NCI-H1930 (cell line): Measurements from ENCODE around the gene KCNH3.

Experiments used
- DNase-seq, 2 experiments: peaks; one replicate each; lab custom pipeline; 2025; lab: John Stamatoyannopoulos, UW

Gene KCNH3

DNA sequence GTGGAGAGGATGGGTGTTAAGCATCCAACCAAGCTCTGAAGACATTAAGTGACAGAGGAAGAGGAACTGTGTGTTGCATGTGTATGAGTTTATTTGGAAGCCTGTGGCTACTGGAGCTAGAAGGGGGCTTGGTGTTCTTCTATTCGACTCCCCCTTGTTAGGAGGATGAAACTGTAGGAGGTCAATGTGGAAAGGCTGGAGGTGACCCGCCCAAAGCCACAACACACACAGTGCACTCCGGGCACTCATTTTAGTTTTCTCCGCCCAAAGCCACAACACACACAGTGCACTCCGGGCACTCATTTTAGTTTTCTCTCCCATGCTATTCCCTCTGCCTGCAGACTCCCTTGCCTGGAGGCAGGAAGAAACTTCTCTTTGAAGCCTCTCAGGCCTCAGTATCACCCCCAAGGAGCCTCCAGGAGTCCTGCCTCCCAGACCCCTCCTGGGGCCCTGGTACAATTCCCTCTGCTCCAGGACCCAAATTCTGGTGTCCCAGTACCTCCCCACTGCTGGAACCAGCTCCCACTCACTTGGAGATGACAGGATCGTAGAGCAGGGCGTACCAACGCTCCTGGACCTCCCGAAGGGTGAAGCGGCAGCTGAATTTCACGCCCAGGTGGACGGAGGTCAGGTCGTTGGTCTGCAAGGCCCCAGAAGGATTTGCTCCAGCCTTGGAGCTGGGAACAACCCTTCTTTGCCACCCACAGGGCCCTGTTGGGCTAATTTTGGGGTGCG is 25.3 kb downstream of the KCNH3 start:
- DNase-seq, result no peak

DNA sequence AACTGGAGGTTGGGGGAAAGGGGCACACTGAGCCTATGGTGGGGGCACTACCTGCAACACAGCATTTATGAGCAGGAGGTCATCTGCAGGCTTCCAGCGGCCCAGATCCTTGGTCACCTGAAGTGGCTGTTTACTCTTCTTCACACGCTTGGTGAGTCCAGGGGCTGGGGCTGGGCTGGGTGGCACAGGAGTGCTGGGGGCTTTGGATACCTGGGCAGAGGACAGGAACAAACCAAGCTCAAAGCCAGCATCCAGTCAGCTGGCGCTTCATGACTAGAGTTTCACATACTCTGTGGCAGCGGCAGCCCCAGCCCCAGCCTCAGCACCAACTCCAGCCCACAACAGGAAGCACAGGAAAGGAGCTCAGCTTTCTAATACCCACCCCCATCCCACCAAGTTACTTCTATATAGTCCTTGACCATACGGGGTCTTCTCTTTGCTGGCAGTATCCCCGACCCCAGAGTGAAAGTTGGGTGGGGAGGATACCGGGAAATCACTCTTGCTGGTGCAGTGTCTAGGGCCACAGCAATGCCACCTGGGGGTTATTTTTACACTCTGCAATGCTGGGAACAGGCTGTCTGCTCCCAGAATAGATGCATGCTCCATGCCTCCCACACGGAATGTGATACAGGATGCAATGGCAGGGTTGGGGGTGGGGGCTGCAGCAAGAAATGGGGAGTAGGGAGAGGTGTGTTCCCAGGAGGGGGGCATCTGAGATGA is 26.0 kb downstream of the KCNH3 start:
- no peak for DNase-seq

DNA sequence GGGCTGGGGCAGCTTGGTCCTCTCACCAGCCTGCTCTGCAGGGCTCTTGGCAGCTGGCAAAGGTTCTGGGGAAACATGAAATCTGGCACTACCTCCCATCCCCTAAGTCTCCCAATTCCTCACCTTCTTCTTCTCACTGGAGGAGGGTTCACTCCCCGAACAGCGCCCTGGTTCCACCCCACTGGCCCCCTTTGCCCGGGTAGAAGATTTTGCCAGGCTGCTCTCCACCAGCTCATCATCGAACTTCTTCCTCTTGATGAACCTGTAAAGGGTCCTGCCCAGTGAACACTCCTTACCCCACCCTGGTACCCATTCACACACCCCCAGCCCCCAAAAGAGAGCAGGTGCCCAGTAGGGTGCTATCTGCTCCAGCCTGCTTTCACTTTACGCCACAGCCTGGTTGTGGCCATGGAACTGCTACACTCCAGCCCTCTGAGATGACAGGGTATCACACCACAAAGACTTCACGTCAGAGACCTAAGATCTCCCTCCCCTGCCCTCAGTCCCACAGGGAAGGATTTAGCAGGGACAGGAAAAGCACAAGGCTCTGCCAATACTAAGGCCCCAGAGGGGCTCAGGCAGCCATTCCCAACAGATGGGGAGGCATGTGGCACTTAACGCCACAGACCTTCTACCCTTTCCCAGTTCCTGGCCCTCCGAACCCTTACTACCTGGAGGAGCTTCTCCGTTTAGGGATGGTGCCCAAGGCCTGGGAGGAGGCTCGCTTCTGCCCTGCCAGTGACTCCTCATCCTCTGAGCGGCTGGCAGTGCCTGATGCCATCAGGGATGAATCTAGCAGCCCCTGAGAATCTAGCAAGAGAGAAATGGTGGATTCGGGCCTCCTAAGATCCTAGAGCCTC is 26.8 kb downstream of the KCNH3 start:
- no peak for DNase-seq

DNA sequence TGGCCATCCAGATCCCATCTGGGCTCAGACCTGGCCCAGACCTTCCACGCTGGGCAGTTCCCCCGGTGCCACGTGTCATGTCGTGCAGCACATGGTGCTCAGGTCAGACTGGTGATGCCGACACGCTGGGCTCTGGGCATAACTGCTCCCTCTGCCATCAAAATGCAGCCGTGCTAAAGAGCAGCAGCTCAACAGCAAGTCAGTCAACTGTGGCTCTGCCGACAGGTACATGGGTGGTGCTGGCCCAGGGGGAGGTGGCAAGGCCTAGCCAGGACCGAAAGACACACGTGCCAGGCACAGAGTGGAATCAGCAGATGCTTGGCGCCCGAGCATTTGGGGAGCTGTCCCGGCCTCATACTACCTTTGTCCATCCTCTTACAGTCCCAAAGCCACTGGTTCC is 27.5 kb downstream of the KCNH3 start:
- no peak for DNase-seq

DNA sequence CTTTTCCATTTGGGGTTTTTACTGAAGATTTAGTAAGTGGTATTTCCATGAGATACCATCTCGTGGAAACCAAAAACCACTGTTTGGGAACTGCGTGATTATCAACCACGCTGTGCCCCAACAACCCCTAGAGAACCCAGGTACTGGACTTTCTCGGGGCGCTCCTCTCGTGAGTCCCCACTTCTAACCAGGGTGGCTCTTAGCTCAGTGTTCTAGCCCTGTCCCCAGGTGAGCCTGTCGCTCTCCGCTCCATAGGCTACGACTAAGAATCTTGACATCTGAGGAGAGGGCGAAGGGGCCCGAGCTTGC is 28.4 kb downstream of the KCNH3 start:
- no peak for DNase-seq

DNA sequence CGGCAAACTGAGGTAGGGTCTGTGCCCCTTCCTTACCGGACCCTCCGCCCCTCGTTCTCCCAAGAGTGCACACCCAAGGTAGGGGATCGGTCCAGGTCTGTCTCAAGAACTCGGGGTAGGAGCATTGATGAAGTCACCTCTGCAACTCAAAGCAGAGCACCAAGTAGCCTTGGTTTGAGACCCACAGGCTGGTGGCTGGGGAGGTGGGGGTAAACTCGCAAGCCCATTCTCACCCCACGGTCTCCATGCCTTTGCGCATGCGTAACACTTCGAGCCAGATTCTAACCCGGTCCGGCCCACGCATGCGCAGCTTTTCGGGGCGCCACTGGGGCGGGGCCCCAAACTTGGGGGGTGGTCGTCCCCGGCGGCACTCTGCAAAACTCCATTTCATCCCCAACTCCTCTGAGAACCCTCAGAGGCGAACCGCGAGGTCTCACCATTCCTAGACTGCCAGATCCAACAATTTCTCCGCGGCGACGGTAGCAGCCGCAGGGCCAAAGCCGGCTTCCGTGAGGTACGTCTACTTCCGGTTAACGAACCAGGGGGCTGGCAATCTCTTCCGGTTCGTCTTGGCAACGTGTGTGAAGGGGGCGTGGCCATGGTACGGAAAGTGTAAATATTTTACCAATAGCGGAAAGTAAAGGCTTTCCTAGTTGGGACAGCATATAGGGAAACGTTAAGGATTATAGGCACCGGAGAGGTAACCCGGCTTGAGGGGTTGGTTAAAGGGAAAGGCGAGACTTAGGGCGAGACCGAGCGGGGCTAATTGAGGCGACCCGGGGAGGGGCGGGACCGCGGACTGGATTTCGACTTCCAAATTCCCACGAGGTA is 29.0 kb downstream of the KCNH3 start, which contains the start of gene MCRS1:
MCRS1 (minus strand) TSS at position 532 of the 831 bp plus-strand sequence. CDS start 1,411 bp downstream, outside the sequence.
- DNase-seq, result peak; percentile 80 to 87

DNA sequence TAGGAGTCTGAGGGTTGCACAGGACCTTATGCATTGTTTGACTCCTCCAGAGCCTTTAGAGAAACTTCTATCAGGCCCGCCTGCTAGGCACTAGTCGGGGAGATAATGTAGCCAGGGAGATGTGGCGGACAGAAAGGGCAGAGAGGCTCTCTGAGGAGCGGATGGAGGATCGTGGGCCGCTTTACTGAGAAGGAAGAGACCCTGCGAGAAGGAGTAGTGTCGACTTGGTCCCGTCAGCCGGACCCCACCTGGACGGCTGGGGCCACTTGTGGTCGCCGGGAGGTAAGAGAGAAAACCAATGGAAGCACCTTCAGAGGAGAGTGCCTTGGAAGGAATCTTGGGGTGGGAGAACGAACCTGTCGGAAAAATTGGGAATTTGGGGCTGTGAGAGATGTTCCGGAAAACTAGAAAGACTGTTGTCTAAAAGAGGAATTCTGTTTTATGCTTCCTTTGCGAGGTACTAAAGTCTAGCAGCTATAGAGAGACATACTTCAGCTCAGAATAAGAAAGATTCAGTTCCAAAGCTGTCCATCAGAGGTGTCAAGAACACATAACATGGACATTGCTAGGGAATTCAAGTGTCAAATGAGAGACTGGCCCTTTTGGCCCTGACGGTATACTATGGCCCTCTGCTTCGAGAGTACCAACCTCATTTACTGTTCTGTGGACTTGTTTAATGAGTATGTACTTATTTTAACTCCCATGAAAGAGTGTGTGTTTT is 29.8 kb downstream of the KCNH3 start:
- DNase-seq, result no peak

DNA sequence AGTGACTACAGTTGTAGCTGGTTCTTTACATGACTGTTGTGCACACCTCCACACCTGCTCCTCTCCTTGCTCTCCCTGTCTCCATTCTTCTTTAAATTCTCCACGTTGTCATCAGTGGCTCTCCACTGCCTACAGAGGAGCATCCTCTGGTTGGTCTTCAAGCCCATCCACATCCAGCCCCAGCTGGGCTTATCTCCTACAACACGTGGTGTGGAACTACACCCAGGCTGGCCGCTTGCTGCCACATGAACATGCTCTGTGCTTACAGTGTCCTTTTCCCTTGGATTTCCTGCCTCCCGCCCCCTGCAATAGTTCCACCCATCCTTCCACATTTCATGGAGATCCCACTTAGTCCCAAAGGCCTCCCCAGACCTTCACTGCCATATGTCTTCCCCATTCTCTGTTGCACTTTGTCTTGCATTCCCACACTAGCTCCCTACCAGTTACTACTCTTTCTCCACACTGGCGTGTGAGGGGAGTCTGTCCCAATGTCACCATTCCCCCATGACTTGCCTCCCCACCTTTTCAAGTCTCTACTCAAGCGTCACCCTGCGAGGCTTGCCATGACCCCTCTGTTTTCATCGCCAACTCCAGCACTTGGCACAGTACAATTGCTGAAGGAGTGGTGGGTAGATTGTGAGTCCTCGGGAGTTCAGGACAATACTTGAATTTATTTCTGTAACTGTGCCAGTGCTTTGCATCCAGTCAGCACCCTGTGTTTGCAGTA is 38.9 kb downstream of the KCNH3 start:
- DNase-seq, result no peak

DNA sequence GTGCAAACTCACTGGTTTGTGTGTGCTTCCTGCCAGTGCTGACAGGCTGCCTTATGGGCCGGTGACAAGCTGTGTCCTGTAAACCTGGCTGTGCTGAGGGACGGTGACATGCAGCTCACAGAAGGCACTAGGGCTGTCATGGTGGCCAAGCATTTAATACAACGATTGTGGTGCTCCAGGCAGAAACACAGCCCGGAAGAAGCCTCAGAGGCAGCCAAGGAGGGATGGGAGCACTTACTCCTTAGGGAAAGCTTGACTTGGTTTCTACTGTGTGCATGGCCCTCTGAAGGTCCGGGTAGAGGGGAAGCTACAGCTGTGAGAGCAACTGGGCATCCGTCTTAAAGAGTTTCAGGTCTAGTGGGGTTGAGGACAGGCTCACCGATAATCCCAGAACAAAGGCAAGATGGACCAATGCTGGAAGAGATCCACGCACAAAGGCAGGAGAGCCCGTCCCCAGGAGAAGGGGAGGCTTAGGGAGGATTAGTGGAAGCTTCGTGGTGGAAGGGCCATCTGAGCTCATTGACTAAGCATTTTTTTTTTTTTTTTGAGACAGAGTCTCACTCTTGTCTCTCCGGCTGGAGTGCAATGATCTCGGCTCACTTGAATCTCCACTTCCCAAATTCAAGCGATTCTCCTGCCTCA is 39.8 kb downstream of the KCNH3 start:
- DNase-seq, result no peak

DNA sequence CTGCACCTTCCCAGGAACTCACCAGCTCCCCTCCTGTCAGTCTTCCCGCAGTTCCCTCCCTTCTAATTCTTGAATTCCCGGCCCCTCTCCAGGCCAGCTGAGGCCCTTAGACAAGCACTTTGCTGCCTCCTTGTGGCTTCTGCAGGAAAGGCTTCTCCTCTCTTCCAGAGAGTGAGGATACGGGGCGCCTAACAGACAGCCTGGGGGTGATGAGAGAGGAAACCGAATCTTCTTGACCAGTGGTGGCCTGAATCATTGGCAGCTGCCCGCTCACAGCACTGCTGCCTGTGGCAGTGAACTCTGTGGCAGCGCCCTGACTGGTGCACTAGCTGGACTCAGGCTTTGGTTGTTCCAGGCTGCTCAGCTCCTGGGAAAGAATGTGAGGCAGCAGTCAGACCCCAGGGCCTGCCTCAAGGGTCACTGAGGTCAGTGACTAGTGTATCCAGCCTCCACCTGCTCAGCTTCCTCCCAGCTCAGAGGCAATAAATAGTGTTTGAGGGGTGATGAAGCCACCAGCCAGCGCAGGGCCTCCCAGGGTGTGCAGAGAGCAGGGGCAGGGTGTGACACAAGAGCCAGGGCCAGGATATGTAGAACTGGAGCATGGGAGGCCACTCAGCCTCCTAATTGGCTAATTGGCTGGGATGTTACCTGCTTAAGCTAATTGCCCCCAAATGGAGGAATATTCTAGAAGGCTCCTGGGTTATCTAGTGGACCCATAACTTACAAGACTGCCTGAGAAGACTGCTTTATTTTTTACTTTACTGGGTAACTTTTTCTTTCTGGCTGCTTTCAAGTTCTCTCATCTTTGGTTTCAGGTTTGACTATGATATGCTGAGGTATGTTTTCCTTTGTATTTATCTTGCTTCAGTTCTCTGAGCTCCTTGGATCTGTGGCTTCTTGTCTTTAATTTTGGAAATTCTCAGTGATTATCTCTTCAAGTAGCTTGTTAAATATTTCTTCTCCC is 42.0 kb downstream of the KCNH3 start:
- peak; percentile 35 to 73 for DNase-seq

DNA sequence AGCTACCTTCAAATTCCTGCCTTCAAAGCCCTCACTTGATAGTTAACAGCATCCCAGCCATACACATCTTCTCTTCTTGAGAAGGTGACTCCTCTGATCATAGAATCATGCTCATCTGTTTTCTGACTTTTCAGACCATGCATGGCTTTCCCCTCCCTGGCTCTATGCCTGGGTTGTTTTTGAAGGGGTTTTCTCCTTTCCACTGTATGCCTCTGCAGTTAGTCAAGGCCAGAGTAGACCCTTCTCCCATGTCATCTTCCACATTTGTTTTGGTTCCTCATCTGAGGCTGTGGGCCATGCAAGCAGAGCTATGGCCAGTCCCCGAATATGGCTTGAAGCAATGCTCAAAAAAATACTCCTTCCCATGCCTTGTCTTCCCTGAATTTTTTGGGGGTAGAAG is 43.4 kb downstream of the KCNH3 start:
- no peak for DNase-seq

DNA sequence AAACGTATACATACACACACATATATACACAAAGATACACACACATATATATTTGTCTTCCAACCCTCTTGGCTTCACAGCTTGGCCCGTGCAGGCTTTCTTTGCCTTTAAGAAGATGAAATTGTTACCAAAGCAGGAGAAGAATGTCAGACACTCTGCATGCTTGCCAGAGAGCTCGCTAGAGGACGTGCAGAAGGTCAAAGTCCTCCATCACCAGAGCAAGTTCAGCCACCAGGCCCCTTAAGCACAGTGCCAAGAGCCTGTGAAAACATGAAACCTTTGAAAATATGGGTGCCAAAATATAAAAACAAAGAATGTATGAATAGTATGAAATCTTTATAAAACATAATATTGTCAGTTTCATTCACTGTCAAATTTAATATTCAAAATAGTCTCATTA is 44.0 kb downstream of the KCNH3 start:
- DNase-seq, result no peak

DNA sequence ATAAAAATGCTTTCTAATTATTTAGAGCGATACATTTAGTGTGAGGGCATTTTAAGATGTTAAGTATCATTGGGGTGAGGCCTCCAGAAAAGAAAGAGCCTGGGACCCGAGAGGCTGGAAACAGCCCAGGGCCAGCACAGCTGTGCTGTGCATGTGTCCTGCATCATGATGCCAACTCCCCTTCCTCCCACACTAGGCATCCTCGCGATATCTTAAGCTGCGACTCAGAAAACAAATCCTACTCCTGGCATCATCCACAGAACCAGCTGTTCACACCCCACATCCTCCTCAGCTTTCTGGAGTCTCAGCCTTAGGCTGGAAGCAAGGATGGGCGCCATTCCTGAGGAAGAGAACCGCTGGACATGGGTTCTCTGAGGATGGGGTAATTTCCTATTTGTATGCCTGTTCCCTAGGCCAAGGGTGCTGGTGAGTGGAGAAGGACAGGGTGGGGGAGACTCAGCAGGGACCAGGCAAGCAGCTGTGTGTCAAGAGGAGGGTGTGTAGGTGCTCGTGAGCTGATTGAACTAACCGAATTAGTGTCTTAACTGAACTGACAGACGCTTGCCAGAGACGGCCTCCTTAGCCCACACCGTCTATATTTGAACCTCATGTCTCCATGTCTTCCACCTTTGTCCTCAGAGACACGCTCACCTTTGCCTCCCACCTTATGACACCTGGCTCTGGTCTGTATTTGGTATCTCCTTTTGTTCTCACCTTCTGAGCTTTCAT is 44.7 kb downstream of the KCNH3 start:
- no peak for DNase-seq

DNA sequence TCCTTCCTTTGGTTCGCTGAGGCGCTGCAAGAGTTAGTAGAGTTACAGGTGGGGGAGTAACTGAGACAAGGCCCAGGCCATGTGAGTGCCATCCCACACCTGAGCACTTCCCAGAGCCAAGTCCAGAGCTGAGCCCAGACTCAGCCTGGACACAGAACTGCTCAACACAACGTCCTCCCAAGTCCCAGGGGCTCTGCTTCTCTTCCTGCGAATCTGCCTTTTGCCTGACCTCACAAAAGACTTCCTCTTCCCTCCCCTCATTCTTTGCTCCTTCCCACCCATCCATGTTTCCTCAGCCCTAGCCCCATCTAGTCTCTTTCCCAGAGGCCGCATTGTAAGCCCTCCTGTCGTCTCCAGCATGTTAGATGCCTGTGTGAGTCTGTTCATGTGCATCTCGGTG is 45.8 kb downstream of the KCNH3 start:
- DNase-seq, result no peak

DNA sequence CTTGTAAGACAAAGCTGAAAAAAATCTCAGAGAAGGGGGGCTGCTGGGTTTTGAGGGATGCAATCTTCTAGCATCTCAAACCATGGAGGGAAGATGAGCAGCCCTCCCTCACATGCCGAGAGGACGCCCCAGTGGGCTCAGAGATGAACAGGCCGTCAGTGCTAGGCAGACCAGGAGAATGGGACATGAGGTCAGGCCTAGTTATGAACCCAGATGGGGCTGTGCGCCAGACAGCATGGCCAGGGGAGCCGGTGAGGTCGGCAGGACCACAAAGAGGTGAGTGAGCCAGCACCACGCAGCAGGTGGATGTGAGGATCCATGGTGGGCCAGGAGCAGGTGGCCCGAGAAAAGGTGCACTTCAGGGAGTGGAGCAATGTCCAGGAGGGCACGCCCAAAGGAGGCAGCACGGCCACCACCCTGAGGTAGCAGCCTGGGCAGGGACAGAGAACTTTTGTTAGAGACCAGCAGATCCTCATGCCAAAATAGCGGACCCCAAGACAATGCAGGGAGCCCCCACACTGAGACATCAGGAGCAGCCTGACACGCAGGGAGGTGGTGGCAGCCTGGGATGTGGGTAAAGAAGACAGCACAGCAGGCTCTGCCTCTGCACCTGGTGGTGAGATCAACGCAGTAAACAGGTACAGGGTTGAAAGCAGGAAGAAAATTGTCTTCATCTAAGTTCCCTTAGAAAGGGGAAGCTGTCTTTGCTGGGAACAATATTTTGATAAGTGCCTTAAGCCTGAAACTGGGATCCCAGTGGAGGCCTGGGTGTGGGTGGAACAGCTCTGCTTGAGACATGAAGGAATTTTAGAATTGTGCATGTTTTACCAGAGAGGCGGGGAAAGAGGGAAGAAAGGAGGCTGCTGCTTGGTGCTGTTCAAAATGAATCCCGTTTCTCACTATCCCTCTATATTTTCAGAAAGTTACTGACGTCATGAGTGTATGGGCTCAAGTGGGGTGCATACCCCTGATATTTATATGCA is 46.9 kb downstream of the KCNH3 start:
- no peak for DNase-seq

DNA sequence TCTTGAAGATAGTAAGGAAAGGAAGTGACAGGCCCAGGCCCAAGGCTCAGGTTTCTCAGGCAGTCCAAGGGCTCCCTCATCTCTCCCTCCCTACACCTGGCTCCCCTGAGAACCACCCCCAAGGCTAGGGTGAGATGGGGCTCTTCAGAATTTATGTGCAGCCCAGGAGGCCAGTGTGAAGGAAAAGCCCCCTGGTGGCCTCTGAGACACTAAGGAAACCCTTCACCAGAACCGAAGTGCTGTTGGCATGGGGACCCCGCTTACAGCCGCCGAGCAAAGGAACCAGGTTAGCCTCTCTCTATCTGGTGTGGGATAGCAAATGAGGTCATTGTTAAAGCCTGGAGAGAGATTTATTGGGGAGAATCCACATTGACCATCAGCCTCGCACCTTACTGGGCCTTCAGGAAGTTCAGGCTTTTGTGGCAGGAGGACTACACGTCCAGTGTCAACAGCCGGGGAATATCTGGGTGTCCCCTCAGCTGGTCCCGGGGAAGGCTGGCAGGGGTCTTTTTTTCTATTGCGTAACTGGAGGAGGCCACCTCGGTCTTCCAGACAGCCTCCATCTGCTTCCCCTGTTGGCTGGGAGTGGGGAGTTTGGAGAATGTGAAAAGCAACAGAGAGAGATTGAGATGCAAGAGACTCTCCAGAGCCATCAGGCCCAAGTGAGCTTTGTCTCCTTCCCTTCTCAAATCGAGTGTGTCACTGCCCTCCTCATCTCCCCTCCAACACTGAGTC is 48.5 kb downstream of the KCNH3 start:
- no peak for DNase-seq
